HEK293 (cell line): ENCODE results near the gene GNAI1.

ENCODE experiments used
- CTCF ChIA-PET: fragments of 350-600 bp; formaldehyde crosslinking; extraction: SDS; loops from one replicate; lab custom pipeline; 2021; ENCODE audit warnings: antibody characterized with exemption; lab: Yijun Ruan, JAX
- POLR2A ChIA-PET: fragments of 300-600 bp; formaldehyde crosslinking; extraction: SDS; loops from one replicate; lab custom pipeline; 2020; ENCODE audit warnings: antibody characterized with exemption, inconsistent platforms; lab: Yijun Ruan, JAX
- H3K27ac ChIP-seq: fragments of 200-500 bp; sonication (Bioruptor generic); 2 replicates; pipeline ENCODE4 v1.5.1; 2014; ENCODE audit warnings: low read depth, low read length, control low read depth, inconsistent platforms; ENCODE audit errors: extremely low read depth
- H3K36me3 ChIP-seq, 2 experiments: fragments of 200-500 bp in 1 of 2; sonication (Bioruptor generic) in 1 of 2; 1 replicate in 1 of 2; 2 replicates in 1 of 2; pipeline ENCODE4 v1.5.1; 2014 to 2017; ENCODE audit warnings: inconsistent platforms in 2 of 2, low read length in 2 of 2; ENCODE audit not compliant: control insufficient read depth in 2 of 2, insufficient read depth in 1 of 2
- H3K4me1 ChIP-seq: fragments of 200-500 bp; sonication (Bioruptor generic); 2 replicates; pipeline ENCODE4 v1.5.1; 2014; ENCODE audit warnings: mild to moderate bottlenecking, low read length, inconsistent platforms; ENCODE audit not compliant: control insufficient read depth, insufficient read depth
- H3K4me3 ChIP-seq: 2 replicates; pipeline ENCODE4 v1.5.1; 2011; ENCODE audit warnings: low read depth, mild to moderate bottlenecking, control low read depth, low read length, moderate library complexity
- H3K9me3 ChIP-seq: fragments of 200-500 bp; sonication (Bioruptor generic); 2 replicates; pipeline ENCODE4 v1.5.1; 2014; ENCODE audit warnings: low read depth, low read length, inconsistent platforms; ENCODE audit not compliant: control insufficient read depth, insufficient read depth
- EGR2 ChIP-seq: fragments of 450-650 bp; formaldehyde crosslinking; IDR thresholded peaks from 2 replicates; pipeline ENCODE4 v1.5.1; 2016; ENCODE audit warnings: low read depth, missing biosample characterization, missing genetic modification characterization
- HOXA7 ChIP-seq: sonication (generic); formaldehyde crosslinking; IDR thresholded peaks from 2 replicates; pipeline ENCODE4 v1.8.1; 2022; ENCODE audit warnings: missing genetic modification reagents, borderline replicate concordance
- HOXD13 ChIP-seq: sonication (generic); formaldehyde crosslinking; IDR thresholded peaks from 2 replicates; pipeline ENCODE4 v1.8.0; 2022; ENCODE audit warnings: missing genetic modification reagents, borderline replicate concordance
- SCRT1 ChIP-seq: fragments of 450-650 bp; formaldehyde crosslinking; IDR thresholded peaks from 2 replicates; pipeline ENCODE4 v1.5.1; 2016; ENCODE audit warnings: missing biosample characterization, missing genetic modification characterization, borderline replicate concordance
- SP3 ChIP-seq: fragments of 450-650 bp; formaldehyde crosslinking; IDR thresholded peaks from 2 replicates; pipeline ENCODE4 v1.5.1; 2016; ENCODE audit warnings: missing biosample characterization, missing genetic modification characterization
- TRIM28 ChIP-seq: IDR thresholded peaks from 2 replicates; pipeline ENCODE4 v1.6.1; 2011; ENCODE audit warnings: low read length, control low read depth, borderline replicate concordance
- ZBTB1 ChIP-seq: fragments of 450-650 bp; formaldehyde crosslinking; IDR thresholded peaks from 2 replicates; pipeline ENCODE4 v1.5.1; 2016; ENCODE audit warnings: missing biosample characterization, missing genetic modification characterization
- ZBTB20 ChIP-seq: fragments of 450-650 bp; formaldehyde crosslinking; IDR thresholded peaks from 2 replicates; pipeline ENCODE4 v1.5.1; 2016; ENCODE audit warnings: missing biosample characterization, missing genetic modification characterization
- ZFP3 ChIP-seq: fragments of 450-650 bp; formaldehyde crosslinking; IDR thresholded peaks from 2 replicates; pipeline ENCODE4 v1.5.1; 2016; ENCODE audit warnings: low read depth, missing biosample characterization, missing genetic modification characterization
- ZIC2 ChIP-seq: fragments of 450-650 bp; formaldehyde crosslinking; IDR thresholded peaks from 2 replicates; pipeline ENCODE4 v1.5.1; 2016; ENCODE audit warnings: missing biosample characterization, missing genetic modification characterization
- ZNF146 ChIP-seq: fragments of 450-650 bp; formaldehyde crosslinking; IDR thresholded peaks from 2 replicates; pipeline ENCODE4 v1.5.1; 2016; ENCODE audit warnings: missing biosample characterization, missing genetic modification characterization
- ZNF248 ChIP-seq: fragments of 450-650 bp; formaldehyde crosslinking; IDR thresholded peaks from 2 replicates; pipeline ENCODE4 v1.5.1; 2017; ENCODE audit warnings: missing biosample characterization, missing genetic modification characterization
- ZNF302 ChIP-seq: fragments of 450-650 bp; formaldehyde crosslinking; IDR thresholded peaks from 2 replicates; pipeline ENCODE4 v1.5.1; 2016; ENCODE audit warnings: missing biosample characterization, missing genetic modification characterization, low read depth
- ZNF521 ChIP-seq: fragments of 450-650 bp; formaldehyde crosslinking; IDR thresholded peaks from 2 replicates; pipeline ENCODE4 v1.5.1; 2017; ENCODE audit warnings: missing biosample characterization, mild to moderate bottlenecking, missing genetic modification characterization
- ZNF548 ChIP-seq: fragments of 450-650 bp; formaldehyde crosslinking; IDR thresholded peaks from 2 replicates; pipeline ENCODE4 v1.5.1; 2016; ENCODE audit warnings: missing biosample characterization, missing genetic modification characterization
- ZNF555 ChIP-seq: fragments of 450-650 bp; formaldehyde crosslinking; conservative IDR thresholded peaks from 2 replicates; pipeline ENCODE4 v1.5.1; 2017; ENCODE audit warnings: missing biosample characterization, mild to moderate bottlenecking, missing genetic modification characterization, inconsistent platforms
- ZNF624 ChIP-seq: fragments of 450-650 bp; formaldehyde crosslinking; IDR thresholded peaks from 2 replicates; pipeline ENCODE4 v1.5.1; 2017; ENCODE audit warnings: missing biosample characterization, missing genetic modification characterization
- ZNF626 ChIP-seq: fragments of 450-650 bp; sonication (Bioruptor Pico); formaldehyde crosslinking; IDR thresholded peaks from 2 replicates; pipeline ENCODE4 v1.5.1; 2018; ENCODE audit warnings: missing biosample characterization, missing genetic modification characterization, inconsistent platforms
- ZNF654 ChIP-seq: fragments of 450-650 bp; formaldehyde crosslinking; IDR thresholded peaks from 2 replicates; pipeline ENCODE4 v1.5.1; 2016; ENCODE audit warnings: low read depth, missing biosample characterization, missing genetic modification characterization
- ZNF677 ChIP-seq: fragments of 450-650 bp; IDR thresholded peaks from 2 replicates; pipeline ENCODE4 v1.5.0; 2018; ENCODE audit warnings: missing biosample characterization, mild to moderate bottlenecking, missing genetic modification characterization, moderate library complexity
- ZNF777 ChIP-seq: fragments of 450-650 bp; formaldehyde crosslinking; IDR thresholded peaks from 2 replicates; pipeline ENCODE4 v1.5.1; 2017; ENCODE audit warnings: missing biosample characterization, missing genetic modification characterization, borderline replicate concordance
- ZNF791 ChIP-seq: fragments of 450-650 bp; formaldehyde crosslinking; IDR thresholded peaks from 2 replicates; pipeline ENCODE4 v1.5.1; 2016; ENCODE audit warnings: missing biosample characterization, missing genetic modification characterization
- ZNF792 ChIP-seq: fragments of 450-650 bp; formaldehyde crosslinking; IDR thresholded peaks from 2 replicates; pipeline ENCODE4 v1.5.1; 2016; ENCODE audit warnings: missing biosample characterization, missing genetic modification characterization
- ZSCAN30 ChIP-seq: fragments of 450-650 bp; IDR thresholded peaks from 2 replicates; pipeline ENCODE4 v1.5.1; 2018; ENCODE audit warnings: missing biosample characterization, mild to moderate bottlenecking, missing genetic modification characterization, moderate library complexity
- TF ChIP-seq, protein P1 (sequence below): fragments of 450-650 bp; formaldehyde crosslinking; IDR thresholded peaks from 2 replicates; pipeline ENCODE4 v1.5.1; 2016; ENCODE audit warnings: missing biosample characterization, missing genetic modification characterization
- TF ChIP-seq, protein P2 (sequence below): fragments of 450-650 bp; IDR thresholded peaks from 2 replicates; pipeline ENCODE4 v1.5.1; 2018; ENCODE audit warnings: missing biosample characterization, mild to moderate bottlenecking, missing genetic modification characterization

GNAI1 gene

DNA sequence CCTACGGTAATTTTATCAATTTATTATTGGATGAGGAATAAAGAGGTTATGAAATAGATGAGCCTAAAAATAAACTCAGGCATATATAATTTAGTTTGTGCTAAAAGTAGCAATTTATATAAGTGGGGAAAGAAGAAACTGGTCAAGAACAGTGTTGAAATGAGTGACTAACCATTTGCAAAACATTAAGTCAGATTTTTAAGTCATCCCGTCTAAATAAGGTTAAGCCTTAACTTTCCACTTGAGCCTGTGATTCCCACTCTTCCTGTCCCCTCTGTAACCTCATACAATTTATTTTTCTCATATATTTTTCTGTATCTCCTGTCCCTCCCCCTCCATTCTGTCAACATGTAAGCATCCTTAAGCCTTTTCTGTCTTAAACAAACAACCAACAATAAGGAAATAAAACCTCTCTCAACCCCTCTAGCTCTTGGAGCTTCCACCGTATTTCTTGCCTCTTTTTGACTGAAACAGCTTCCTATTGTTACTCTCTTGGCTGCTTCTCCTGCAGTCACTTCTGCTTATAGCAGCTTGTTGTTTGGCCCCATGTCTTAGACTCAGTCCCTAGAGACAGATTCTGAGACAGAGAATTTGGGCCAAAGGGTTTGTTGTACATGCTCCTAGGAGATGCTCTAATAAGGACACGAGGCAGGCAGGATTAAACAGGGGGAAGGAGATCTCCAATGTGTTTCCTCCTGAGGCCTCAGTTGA, 109.7 kb downstream of the GNAI1 start:
- Histone ChIP-seq H3K9me3 (no peaks in the 10 kb centered on the region), H3K4me1 (no peaks in the 10 kb centered on the region), H3K4me3 (no peak overlapping the region), H3K27ac (no peak overlapping the region), H3K36me3 (no peaks in the 10 kb centered on the region)
- TF ChIP-seq SCRT1 (tag by site-specific recombination) (no peak), HOXD13 (CRISPR knock-in tag) (no peak)
- ChIA-PET CTCF (no interaction called here), POLR2A (interaction anchor here (0.6 kb wide), 1 partner anchor 13 kb away, joined by 4 read pairs; no protein-coding TSS in a partner anchor)

DNA sequence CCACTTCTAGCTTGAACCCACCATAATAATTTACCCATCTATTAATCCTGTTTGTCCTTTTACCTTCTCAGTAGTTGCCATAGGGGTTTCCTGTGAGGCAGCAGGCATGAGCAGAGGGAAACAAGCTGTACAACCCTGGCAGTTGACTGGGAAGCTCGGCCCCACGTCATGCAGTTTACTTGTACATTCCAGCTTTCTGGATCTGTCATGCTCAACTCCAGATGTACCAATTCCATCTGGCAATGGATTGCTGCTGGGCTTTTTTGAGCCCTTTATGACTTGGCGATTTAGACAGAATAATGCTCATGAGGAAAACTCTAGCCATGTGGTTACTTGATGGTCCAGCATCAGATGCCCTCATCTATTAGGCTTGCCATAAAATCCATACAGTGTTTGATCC, 112.5 kb downstream of the GNAI1 start:
- Histone ChIP-seq H3K36me3 (no peaks in the 10 kb centered on the region), H3K4me3 (no peak overlapping the region), H3K9me3 (no peaks in the 10 kb centered on the region), H3K4me1 (no peaks in the 10 kb centered on the region), H3K27ac (no peak overlapping the region)
- POLR2A ChIA-PET, result no interaction called here
- TF ChIP-seq EGR2 (tag by site-specific recombination), result no peak
- TF ChIP-seq, protein P1, sequence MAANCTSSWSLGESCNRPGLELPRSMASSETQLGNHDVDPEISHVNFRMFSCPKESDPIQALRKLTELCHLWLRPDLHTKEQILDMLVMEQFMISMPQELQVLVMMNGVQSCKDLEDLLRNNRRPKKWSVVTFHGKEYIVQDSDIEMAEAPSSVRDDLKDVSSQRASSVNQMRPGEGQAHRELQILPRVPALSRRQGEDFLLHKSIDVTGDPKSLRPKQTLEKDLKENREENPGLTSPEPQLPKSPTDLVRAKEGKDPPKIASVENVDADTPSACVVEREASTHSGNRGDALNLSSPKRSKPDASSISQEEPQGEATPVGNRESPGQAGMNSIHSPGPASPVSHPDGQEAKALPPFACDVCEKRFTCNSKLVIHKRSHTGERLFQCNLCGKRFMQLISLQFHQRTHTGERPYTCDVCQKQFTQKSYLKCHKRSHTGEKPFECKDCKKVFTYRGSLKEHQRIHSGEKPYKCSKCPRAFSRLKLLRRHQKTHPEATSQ, result no peak
- TF ChIP-seq ZSCAN30 (tag by site-specific recombination), result no peak
- TF ChIP-seq, protein P2, sequence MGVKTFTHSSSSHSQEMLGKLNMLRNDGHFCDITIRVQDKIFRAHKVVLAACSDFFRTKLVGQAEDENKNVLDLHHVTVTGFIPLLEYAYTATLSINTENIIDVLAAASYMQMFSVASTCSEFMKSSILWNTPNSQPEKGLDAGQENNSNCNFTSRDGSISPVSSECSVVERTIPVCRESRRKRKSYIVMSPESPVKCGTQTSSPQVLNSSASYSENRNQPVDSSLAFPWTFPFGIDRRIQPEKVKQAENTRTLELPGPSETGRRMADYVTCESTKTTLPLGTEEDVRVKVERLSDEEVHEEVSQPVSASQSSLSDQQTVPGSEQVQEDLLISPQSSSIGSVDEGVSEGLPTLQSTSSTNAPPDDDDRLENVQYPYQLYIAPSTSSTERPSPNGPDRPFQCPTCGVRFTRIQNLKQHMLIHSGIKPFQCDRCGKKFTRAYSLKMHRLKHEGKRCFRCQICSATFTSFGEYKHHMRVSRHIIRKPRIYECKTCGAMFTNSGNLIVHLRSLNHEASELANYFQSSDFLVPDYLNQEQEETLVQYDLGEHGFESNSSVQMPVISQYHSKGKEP (tag by site-specific recombination), result no peak
- no peak for TF ChIP-seq HOXA7 (CRISPR knock-in tag)
- no peak for TF ChIP-seq HOXD13 (CRISPR knock-in tag)
- no peak for TF ChIP-seq ZNF555
- no peak for TF ChIP-seq ZNF792 (tag by site-specific recombination)
- CTCF ChIA-PET, result no interaction called here

DNA sequence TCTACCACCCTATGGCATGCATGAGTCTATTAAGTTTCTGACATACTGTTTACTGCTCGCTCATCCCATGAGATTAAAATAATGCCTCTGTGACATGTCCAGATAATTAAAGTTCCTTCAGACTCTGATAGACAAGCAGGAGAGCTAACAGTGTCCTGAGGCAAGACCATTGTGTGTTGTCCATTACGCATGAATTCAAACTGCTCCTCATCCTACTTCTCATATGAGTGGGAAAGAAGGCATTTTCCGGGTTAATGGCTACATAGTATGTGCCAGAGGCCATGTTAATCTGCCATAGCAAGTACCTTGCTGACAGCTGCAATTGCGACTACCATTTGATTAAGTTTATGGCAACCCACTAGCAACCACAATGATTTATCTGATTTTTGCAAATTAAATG, 113.3 kb downstream of the GNAI1 start:
- no peaks in the 10 kb centered on the region for H3K4me1 ChIP-seq
- TF ChIP-seq ZNF248 (tag by site-specific recombination), result no peak
- no peak for TF ChIP-seq TRIM28
- TF ChIP-seq ZNF146, result no peak
- TF ChIP-seq ZIC2 (tag by site-specific recombination), result no peak
- no peak for TF ChIP-seq ZNF777 (tag by site-specific recombination)
- TF ChIP-seq ZFP3 (tag by site-specific recombination), result no peak
- no peak for TF ChIP-seq ZNF302 (tag by site-specific recombination)
- no peak for TF ChIP-seq ZNF521 (tag by site-specific recombination)
- TF ChIP-seq ZNF677 (tag by site-specific recombination), result no peak
- no peak for TF ChIP-seq ZNF548 (tag by site-specific recombination)
- TF ChIP-seq ZNF791 (tag by site-specific recombination), result no peak
- TF ChIP-seq SP3 (tag by site-specific recombination), result no peak
- TF ChIP-seq ZNF626, result no peak
- TF ChIP-seq ZBTB1 (tag by site-specific recombination), result no peak
- no peak for TF ChIP-seq ZBTB20 (tag by site-specific recombination)
- TF ChIP-seq ZNF624 (tag by site-specific recombination), result no peak
- TF ChIP-seq ZNF654 (tag by site-specific recombination), result no peak
- TF ChIP-seq, all 188 proteins: peak for 0
- no peak overlapping the region for H3K27ac ChIP-seq
- CTCF ChIA-PET, result no interaction called here
- H3K9me3 ChIP-seq, result no peaks in the 10 kb centered on the region
- H3K36me3 ChIP-seq, result no peaks in the 10 kb centered on the region
- POLR2A ChIA-PET, result no interaction called here
- H3K4me3 ChIP-seq, result no peak overlapping the region
